ENCODE measurements around the gene PRKN. TPM values are rescaled to one million over a fixed set of nuclear protein-coding genes. Genes with fewer than 3 reads are reported as not detected.

PRKN gene
- total and polyA plus RNA-seq, 2 experiments from 2014 or later, result 11.7 to 28.1 TPM

DNA sequence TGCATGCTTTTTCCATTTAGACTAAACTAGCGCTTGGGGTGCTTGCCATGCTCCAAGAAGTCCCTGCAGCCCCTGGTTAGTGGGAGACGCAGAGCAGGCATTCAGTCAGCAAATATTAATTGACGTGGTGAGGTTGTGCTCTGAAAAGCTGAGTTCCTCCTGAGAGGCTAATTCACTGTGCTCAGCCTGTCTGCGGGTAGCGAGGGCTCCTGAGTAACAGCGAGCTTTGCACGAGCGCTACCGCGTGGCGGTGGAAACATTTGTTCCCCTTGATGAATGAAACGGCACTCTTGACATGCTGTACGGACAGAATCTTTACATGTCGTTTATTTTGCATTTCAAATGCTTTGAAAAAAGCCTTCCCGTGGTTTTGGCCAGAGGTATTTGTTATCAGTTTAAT, 1283.1 kb downstream of the PRKN start:
- H3K4me1 ChIP-seq (ENCODE audit: low read depth), result peaks cover 9% of the 10 kb centered on the region
- no peaks in the 10 kb centered on the region for H3K27me3 ChIP-seq
- H3K9me3 ChIP-seq (ENCODE audit: low read depth), result no peaks in the 10 kb centered on the region
- no peak overlapping the region for H3K27ac ChIP-seq
- H3K4me3 ChIP-seq, result no peak overlapping the region
- TF ChIP-seq, protein P1, sequence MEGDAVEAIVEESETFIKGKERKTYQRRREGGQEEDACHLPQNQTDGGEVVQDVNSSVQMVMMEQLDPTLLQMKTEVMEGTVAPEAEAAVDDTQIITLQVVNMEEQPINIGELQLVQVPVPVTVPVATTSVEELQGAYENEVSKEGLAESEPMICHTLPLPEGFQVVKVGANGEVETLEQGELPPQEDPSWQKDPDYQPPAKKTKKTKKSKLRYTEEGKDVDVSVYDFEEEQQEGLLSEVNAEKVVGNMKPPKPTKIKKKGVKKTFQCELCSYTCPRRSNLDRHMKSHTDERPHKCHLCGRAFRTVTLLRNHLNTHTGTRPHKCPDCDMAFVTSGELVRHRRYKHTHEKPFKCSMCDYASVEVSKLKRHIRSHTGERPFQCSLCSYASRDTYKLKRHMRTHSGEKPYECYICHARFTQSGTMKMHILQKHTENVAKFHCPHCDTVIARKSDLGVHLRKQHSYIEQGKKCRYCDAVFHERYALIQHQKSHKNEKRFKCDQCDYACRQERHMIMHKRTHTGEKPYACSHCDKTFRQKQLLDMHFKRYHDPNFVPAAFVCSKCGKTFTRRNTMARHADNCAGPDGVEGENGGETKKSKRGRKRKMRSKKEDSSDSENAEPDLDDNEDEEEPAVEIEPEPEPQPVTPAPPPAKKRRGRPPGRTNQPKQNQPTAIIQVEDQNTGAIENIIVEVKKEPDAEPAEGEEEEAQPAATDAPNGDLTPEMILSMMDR (IDR thresholded peaks at IDR 0.05; ENCODE audit: low read depth, low read length), result peak; percentile 11
- peak in 1 of 2 donors; percentile 29 for DNase-seq (ENCODE audit: low read depth in 1 of 2, low spot score in 1 of 2)
- H3K36me3 ChIP-seq, result no peaks in the 10 kb centered on the region

DNA sequence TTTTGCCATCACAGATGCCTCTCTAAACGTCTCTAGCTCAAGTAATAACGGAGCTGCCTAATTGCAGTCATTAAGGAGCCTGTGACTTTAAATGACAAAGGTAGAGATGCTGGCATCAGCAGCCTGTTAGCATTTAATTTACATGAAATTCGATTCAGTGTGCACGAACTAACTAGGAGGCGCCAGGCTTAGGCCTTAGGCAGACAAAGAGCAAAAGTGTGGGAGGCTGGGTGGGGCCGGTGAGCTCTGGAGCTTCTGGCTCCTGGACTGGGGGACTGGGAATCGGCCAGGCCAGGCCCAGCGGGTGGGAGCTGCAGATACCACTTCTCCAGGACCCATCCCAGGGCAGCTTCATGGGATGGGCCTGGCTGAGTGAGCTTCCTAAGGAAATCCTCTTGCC, 1283.7 kb downstream of the PRKN start:
- TF ChIP-seq, protein P1 (IDR thresholded peaks at IDR 0.05; ENCODE audit: low read depth, low read length), result no peak
- Histone ChIP-seq H3K27ac (no peak overlapping the region), H3K4me3 (no peak overlapping the region), H3K36me3 (no peaks in the 10 kb centered on the region), H3K4me1 (ENCODE audit: low read depth) (peaks cover 9% of the 10 kb centered on the region), H3K9me3 (ENCODE audit: low read depth) (no peaks in the 10 kb centered on the region), H3K27me3 (no peaks in the 10 kb centered on the region)
- no peak for DNase-seq (ENCODE audit: low read depth in 1 of 2, low spot score in 1 of 2)

DNA sequence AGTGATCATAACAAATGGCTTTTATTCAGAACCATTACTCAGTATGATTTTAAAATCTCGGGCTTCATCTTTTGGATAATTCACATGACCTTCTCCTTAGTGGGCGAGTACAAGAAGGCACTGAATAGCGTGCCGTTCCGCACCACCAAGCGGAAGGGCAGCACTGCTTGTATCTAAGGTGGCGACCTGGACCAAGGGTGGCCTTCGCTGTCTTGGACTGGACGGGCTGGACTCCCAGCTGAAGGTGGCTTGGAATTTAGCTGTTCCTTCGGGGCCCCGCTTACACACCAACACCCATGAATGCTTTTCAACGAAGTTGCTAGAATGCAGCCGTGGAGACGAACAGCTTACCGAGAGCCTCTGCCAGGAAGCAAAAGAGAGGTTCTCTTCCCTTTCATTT, 1285.1 kb downstream of the PRKN start:
- DNase-seq (ENCODE audit: low read depth in 1 of 2, low spot score in 1 of 2), result no peak
- TF ChIP-seq, protein P1 (IDR thresholded peaks at IDR 0.05; ENCODE audit: low read depth, low read length), result no peak
- H3K36me3 ChIP-seq, result no peaks in the 10 kb centered on the region
- H3K9me3 ChIP-seq (ENCODE audit: low read depth), result no peaks in the 10 kb centered on the region
- H3K27ac ChIP-seq, result no peak overlapping the region
- peaks cover 9% of the 10 kb centered on the region for H3K4me1 ChIP-seq (ENCODE audit: low read depth)
- no peak overlapping the region for H3K4me3 ChIP-seq
- no peaks in the 10 kb centered on the region for H3K27me3 ChIP-seq

DNA sequence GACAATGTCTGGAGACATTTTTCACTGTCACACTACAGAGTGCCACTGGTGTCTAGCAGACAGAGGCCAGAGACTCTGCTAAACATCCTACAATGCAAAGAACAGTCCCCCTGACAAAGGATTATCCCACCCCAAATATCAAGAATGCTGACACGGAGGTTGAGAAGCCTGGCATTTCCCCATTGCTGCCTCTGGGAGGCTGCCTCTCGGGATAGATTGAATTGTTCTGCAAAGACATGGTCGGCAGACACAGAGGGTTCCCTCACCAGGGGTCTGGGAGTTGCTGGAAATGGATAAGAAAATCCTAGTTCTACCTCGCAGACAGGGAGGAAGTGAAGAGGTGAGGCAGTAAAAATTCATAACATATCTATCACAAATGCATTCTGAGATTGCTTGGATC, 1287.3 kb downstream of the PRKN start:
- Histone ChIP-seq H3K36me3 (no peaks in the 10 kb centered on the region), H3K4me3 (no peak overlapping the region), H3K9me3 (ENCODE audit: low read depth) (no peaks in the 10 kb centered on the region), H3K27me3 (no peaks in the 10 kb centered on the region), H3K27ac (no peak overlapping the region), H3K4me1 (ENCODE audit: low read depth) (peaks cover 9% of the 10 kb centered on the region)
- DNase-seq (ENCODE audit: low read depth in 1 of 2, low spot score in 1 of 2), result no peak
- TF ChIP-seq, protein P1 (IDR thresholded peaks at IDR 0.05; ENCODE audit: low read depth, low read length), result no peak

DNA sequence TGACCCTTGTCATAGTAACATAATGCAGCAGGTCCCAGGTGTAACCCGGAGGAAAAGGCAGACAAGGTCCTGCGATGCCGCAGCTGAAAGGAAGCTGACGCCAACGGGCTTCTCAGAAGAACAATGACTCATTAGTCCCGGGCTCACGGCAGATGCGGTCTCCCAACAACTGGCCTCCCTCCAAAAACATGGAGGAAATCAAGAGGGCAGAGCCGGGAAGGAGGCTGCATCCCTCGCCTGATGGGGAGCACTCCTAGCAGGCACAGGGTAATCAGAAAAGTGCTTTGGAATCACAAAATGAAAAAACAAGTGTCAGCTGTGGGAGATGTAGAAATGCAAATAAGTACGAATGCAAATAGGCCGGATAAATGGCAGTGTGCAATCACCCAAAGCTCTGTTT, 1288.5 kb downstream of the PRKN start:
- H3K27ac ChIP-seq, result no peak overlapping the region
- no peaks in the 10 kb centered on the region for H3K36me3 ChIP-seq
- H3K9me3 ChIP-seq (ENCODE audit: low read depth), result no peaks in the 10 kb centered on the region
- DNase-seq (ENCODE audit: low read depth in 1 of 2, low spot score in 1 of 2), result peak in 1 of 2 donors; percentile 95
- H3K4me1 ChIP-seq (ENCODE audit: low read depth), result peaks cover 9% of the 10 kb centered on the region
- H3K4me3 ChIP-seq, result no peak overlapping the region
- TF ChIP-seq, protein P1 (IDR thresholded peaks at IDR 0.05; ENCODE audit: low read depth, low read length), result no peak
- H3K27me3 ChIP-seq, result no peaks in the 10 kb centered on the region
